OCI-LY7 (cell line): ENCODE measurements around the gene MUSK. TPM values are rescaled to one million over a fixed set of nuclear protein-coding genes. Genes with fewer than 3 reads are reported as not detected.

Experiments used
- BruUV-seq: library from RNA; stranded (reverse); fragments of 400-500 nt; replicated peaks from 2 replicates; lab custom pipeline; 2021; lab: Mats Ljungman, UMichigan
- CTCF ChIA-PET: fragments of 300-600 bp; sonication (Branson Sonifier 250); formaldehyde crosslinking; loops from one replicate; lab custom pipeline; 2022; ENCODE audit warnings: antibody characterized with exemption; ENCODE audit not compliant: unreplicated experiment; lab: Charles Lee
- POLR2A ChIA-PET: fragments of 300-600 bp; sonication (Branson Sonifier 250); formaldehyde crosslinking; loops from one replicate; lab custom pipeline; 2022; ENCODE audit warnings: antibody characterized with exemption; lab: Charles Lee
- DNase-seq: peaks from one replicate; pipeline ENCODE4 v3.0.0-alpha.2; 2015; ENCODE audit warnings: low spot score
- H2AFZ ChIP-seq: fragments of 200-600 bp; sonication (generic), shearing (Covaris generic); 2 replicates; pipeline ENCODE4 v1.6.1; 2014; ENCODE audit warnings: mild to moderate bottlenecking, antibody characterized with exemption, low read length, moderate library complexity
- H3K27ac ChIP-seq: fragments of 200-600 bp; sonication (generic); 2 replicates; pipeline ENCODE4 v1.5.1; 2014; ENCODE audit warnings: mixed run types, low read depth, mild to moderate bottlenecking, moderate library complexity, low read length, inconsistent platforms; ENCODE audit not compliant: poor library complexity, severe bottlenecking
- H3K36me3 ChIP-seq: fragments of 200-600 bp; sonication (generic); 2 replicates; pipeline ENCODE4 v1.6.1; 2014; ENCODE audit warnings: mild to moderate bottlenecking, antibody characterized with exemption, low read length, moderate library complexity, mixed read lengths; ENCODE audit not compliant: insufficient read depth
- H3K4me1 ChIP-seq: fragments of 200-600 bp; sonication (generic); 2 replicates; pipeline ENCODE4 v1.5.1; 2014; ENCODE audit warnings: mild to moderate bottlenecking, low read length; ENCODE audit not compliant: insufficient read depth, poor library complexity, severe bottlenecking
- H3K4me2 ChIP-seq: fragments of 200-600 bp; sonication (generic); 2 replicates; pipeline ENCODE4 v1.6.1; 2014; ENCODE audit warnings: mild to moderate bottlenecking, low read length
- H3K4me3 ChIP-seq: fragments of 200-600 bp; sonication (generic); 2 replicates; pipeline ENCODE4 v1.5.1; 2014; ENCODE audit warnings: mild to moderate bottlenecking, low read depth, low read length; ENCODE audit not compliant: poor library complexity, severe bottlenecking
- H3K79me2 ChIP-seq: fragments of 200-600 bp; sonication (generic); 2 replicates; pipeline ENCODE4 v1.6.1; 2016; ENCODE audit warnings: low read depth, mild to moderate bottlenecking, low read length, moderate library complexity, mixed read lengths; ENCODE audit not compliant: insufficient read depth
- H3K9me2 ChIP-seq: fragments of 200-600 bp; sonication (generic); 2 replicates; pipeline ENCODE4 v1.6.1; 2016; ENCODE audit warnings: mild to moderate bottlenecking, low read length, mixed read lengths; ENCODE audit not compliant: insufficient read depth
- H3K9me3 ChIP-seq: fragments of 200-600 bp; sonication (generic); 2 replicates; pipeline ENCODE4 v1.6.1; 2014; ENCODE audit warnings: mild to moderate bottlenecking, mixed run types, low read length, mixed read lengths
- H4K20me1 ChIP-seq: fragments of 200-600 bp; sonication (generic); 2 replicates; pipeline ENCODE4 v1.6.1; 2014; ENCODE audit warnings: mild to moderate bottlenecking, antibody characterized with exemption, low read length, moderate library complexity, mixed read lengths; ENCODE audit not compliant: insufficient read depth
- EZH2phosphoT487 ChIP-seq: fragments of 200-600 bp; sonication (generic); IDR thresholded peaks from 2 replicates; pipeline ENCODE4 v1.6.1; 2018; ENCODE audit warnings: low read depth, borderline replicate concordance, mild to moderate bottlenecking, mixed run types, antibody characterized with exemption, low read length, moderate library complexity, mixed read lengths
- intact Hi-C: fragments of 100-400 bp; cut with micrococcal nuclease; formaldehyde crosslinking; loops from one replicate; pipeline ENCODE4 v1.10.0; 2022; ENCODE audit not compliant: unreplicated experiment
- total RNA-seq, 2 experiments: library from RNA; depleted of rRNA in 1 of 2; stranded (reverse); fragments of >200 nt in 1 of 2; shearing (Covaris generic) in 1 of 2; gene quantifications; 2 replicates each; pipeline ENCODE4 v1.2.3, GENCODE V29; 2014 to 2022
- TF ChIP-seq, protein P1 (sequence below): fragments of 200-600 bp; sonication (generic); conservative IDR thresholded peaks from 2 replicates; pipeline ENCODE4 v1.5.1; 2014; ENCODE audit warnings: mild to moderate bottlenecking, antibody characterized with exemption, low read length, moderate library complexity, mixed read lengths

Gene MUSK
- total RNA-seq, 2 experiments from 2014 or later, result not detected

GRCh38 chr9:110768886-110769285 lies 100.3 kb downstream of the MUSK start:
- Histone ChIP-seq H3K27ac (no peak overlapping the region), H3K9me3 (no peaks in the 10 kb centered on the region), H3K9me2 (no peaks in the 10 kb centered on the region), H3K4me1 (no peaks in the 10 kb centered on the region), H2AFZ (no peak overlapping the region), H3K4me3 (no peak overlapping the region), H3K4me2 (no peak overlapping the region), H3K36me3 (no peaks in the 10 kb centered on the region), H4K20me1 (no peaks in the 10 kb centered on the region), H3K79me2 (no peaks in the 10 kb centered on the region)
- ChIA-PET POLR2A (no interaction called here), CTCF (no interaction called here)
- intact Hi-C loops, result no loop called here
- no TSS peak for BruUV-seq
- TF ChIP-seq, protein P1, sequence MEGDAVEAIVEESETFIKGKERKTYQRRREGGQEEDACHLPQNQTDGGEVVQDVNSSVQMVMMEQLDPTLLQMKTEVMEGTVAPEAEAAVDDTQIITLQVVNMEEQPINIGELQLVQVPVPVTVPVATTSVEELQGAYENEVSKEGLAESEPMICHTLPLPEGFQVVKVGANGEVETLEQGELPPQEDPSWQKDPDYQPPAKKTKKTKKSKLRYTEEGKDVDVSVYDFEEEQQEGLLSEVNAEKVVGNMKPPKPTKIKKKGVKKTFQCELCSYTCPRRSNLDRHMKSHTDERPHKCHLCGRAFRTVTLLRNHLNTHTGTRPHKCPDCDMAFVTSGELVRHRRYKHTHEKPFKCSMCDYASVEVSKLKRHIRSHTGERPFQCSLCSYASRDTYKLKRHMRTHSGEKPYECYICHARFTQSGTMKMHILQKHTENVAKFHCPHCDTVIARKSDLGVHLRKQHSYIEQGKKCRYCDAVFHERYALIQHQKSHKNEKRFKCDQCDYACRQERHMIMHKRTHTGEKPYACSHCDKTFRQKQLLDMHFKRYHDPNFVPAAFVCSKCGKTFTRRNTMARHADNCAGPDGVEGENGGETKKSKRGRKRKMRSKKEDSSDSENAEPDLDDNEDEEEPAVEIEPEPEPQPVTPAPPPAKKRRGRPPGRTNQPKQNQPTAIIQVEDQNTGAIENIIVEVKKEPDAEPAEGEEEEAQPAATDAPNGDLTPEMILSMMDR, result no peak
- no peak for TF ChIP-seq EZH2phosphoT487
- no peak for DNase-seq

GRCh38 chr9:110769667-110770066 lies 101.1 kb downstream of the MUSK start:
- TF ChIP-seq EZH2phosphoT487, result no peak
- TF ChIP-seq, protein P1, result no peak
- BruUV-seq, result no TSS peak

GRCh38 chr9:110775724-110776123 lies 107.1 kb downstream of the MUSK start:
- Histone ChIP-seq H3K79me2 (no peaks in the 10 kb centered on the region), H3K9me3 (no peaks in the 10 kb centered on the region), H3K4me1 (no peaks in the 10 kb centered on the region), H3K36me3 (no peaks in the 10 kb centered on the region), H2AFZ (no peak overlapping the region), H4K20me1 (no peaks in the 10 kb centered on the region), H3K27ac (no peak overlapping the region), H3K4me2 (no peak overlapping the region), H3K4me3 (no peak overlapping the region), H3K9me2 (no peaks in the 10 kb centered on the region)
- DNase-seq, result no peak
- ChIA-PET CTCF (no interaction called here), POLR2A (interaction anchor here (1.1 kb wide), 1 partner anchor 81 kb away, joined by 3 read pairs; no protein-coding TSS in a partner anchor)
- TF ChIP-seq EZH2phosphoT487, result no peak
- TF ChIP-seq, protein P1, result no peak
- no TSS peak for BruUV-seq
- intact Hi-C loops, result no loop called here

More at GRCh38 chr9:110769667-110770066, 101.1 kb downstream of the MUSK start:
- POLR2A ChIA-PET, result interaction anchor here (0.6 kb wide), 1 partner anchor 805 kb away, joined by 3 read pairs; no protein-coding TSS in a partner anchor
- intact Hi-C loops, result no loop called here
- Histone ChIP-seq H2AFZ (no peak overlapping the region), H3K79me2 (no peaks in the 10 kb centered on the region), H3K4me1 (no peaks in the 10 kb centered on the region), H4K20me1 (no peaks in the 10 kb centered on the region), H3K9me2 (no peaks in the 10 kb centered on the region), H3K9me3 (no peaks in the 10 kb centered on the region), H3K4me2 (no peak overlapping the region), H3K4me3 (no peak overlapping the region), H3K27ac (no peak overlapping the region), H3K36me3 (no peaks in the 10 kb centered on the region)
- CTCF ChIA-PET, result no interaction called here
- no peak for DNase-seq
